Lung (tissue), 12 donors: ENCODE results near the gene ZNF672. TPM values are rescaled to one million over a fixed set of nuclear protein-coding genes. Genes with fewer than 3 reads are reported as not detected.
A peak's percentile ranks its signal among the peaks of the same experiment; 100 is the strongest.

Source experiments
- ATAC-seq: fragments of 200-7000 bp; cut with Tn5 transposase; one replicate; pipeline ENCODE4 v1.9.1; 2020; ENCODE audit warnings: moderate number of reproducible peaks; ENCODE audit not compliant: insufficient read depth, low FRiP score
- DNase-seq, 3 donors: peaks; one replicate each; pipeline ENCODE4 v3.0.0-alpha.2; 2013 to 2017
- H3K27ac ChIP-seq, 2 donors: one replicate each; pipeline ENCODE4 v1.5.1; 2013; ENCODE audit warnings: mild to moderate bottlenecking in 2 of 2, moderate library complexity in 2 of 2, control low read depth in 1 of 2, inconsistent platforms in 1 of 2, low read depth in 1 of 2, low read length in 1 of 2
- H3K27me3 ChIP-seq, 3 donors: one replicate each; pipeline ENCODE4 v1.5.1; 2013; ENCODE audit warnings: low read length in 2 of 3; ENCODE audit not compliant: control insufficient read depth in 3 of 3, insufficient read depth in 3 of 3
- H3K36me3 ChIP-seq, 4 donors: one replicate each; pipeline ENCODE4 v1.5.1; 2013; ENCODE audit warnings: low read length in 4 of 4, mild to moderate bottlenecking in 1 of 4, moderate library complexity in 1 of 4; ENCODE audit not compliant: control insufficient read depth in 4 of 4, insufficient read depth in 4 of 4
- H3K4me1 ChIP-seq, 5 donors: one replicate each; pipeline ENCODE4 v1.5.1; 2013; ENCODE audit warnings: low read length in 5 of 5, mild to moderate bottlenecking in 2 of 5, moderate library complexity in 1 of 5; ENCODE audit not compliant: control insufficient read depth in 5 of 5, insufficient read depth in 5 of 5
- H3K4me3 ChIP-seq: one replicate; pipeline ENCODE4 v1.5.1; 2013; ENCODE audit warnings: mild to moderate bottlenecking, control low read depth, moderate library complexity
- H3K9ac ChIP-seq, 2 donors: one replicate each; pipeline ENCODE4 v1.5.1; 2013; ENCODE audit warnings: low read length in 2 of 2, control low read depth in 1 of 2; ENCODE audit not compliant: insufficient read depth in 1 of 2
- H3K9me3 ChIP-seq, 4 donors: one replicate each; pipeline ENCODE4 v1.5.1; 2013; ENCODE audit warnings: low read length in 3 of 4, mild to moderate bottlenecking in 1 of 4, moderate library complexity in 1 of 4; ENCODE audit not compliant: control insufficient read depth in 4 of 4, insufficient read depth in 3 of 4
- CTCF ChIP-seq: IDR thresholded peaks from 2 replicates; pipeline ENCODE4 v1.5.1; 2012; ENCODE audit warnings: mild to moderate bottlenecking; ENCODE audit errors: control extremely low read depth, extremely low read depth
- WGBS, 2 donors: extraction: QIAGEN DNeasy Blood & Tissue Kit; methylation state at CpG; one replicate each; pipeline ENCODE4 v1.1.7; 2013; 5-methylcytosine and 5-hydroxymethylcytosine counted together
- polyA plus RNA-seq, 2 donors: library from polyadenylated mRNA; stranded (reverse); fragments of 200-250 nt; gene quantifications; one replicate each; pipeline ENCODE4 v1.2.1, GENCODE V29; 2013
- total RNA-seq, 2 donors: library from RNA; depleted of rRNA in 1 of 2; stranded (reverse); fragments of >200 nt in 1 of 2; gene quantifications; one replicate each; pipeline ENCODE4 v1.2.1, GENCODE V29; 2014 to 2021
- donor health status: control.
- donor health status: control.
- donor health status: Bipolar disorder and iron deficiency.
- donor health status: healthy.
- donor health status: DM: yes; HTN: yes; CAD: no.

Gene ZNF672
- total and polyA plus RNA-seq, 4 donors = 17.1 to 41.3 (median 31.3) TPM

- WGBS, 2 donors = 69 to 89% methylated on average over 3 of the region's 3 CpGs
- no peak for ATAC-seq
- Histone ChIP-seq H3K9me3 (no peaks in the 10 kb centered on the region), H3K4me1 (peaks cover 12 to 34% (median 25%) of the 10 kb centered on the region in 5 donors), H3K27ac (peak overlapping the region in 1 of 2 donors; percentile 62), H3K36me3 (peaks cover 4 to 28% (median 23%) of the 10 kb centered on the region in 4 donors), H3K4me3 (no peak overlapping the region), H3K9ac (no peak overlapping the region), H3K27me3 (no peaks in the 10 kb centered on the region)
- no peak for DNase-seq
- no peak for TF ChIP-seq CTCF
Measured at GRCh38 chr1:248821101-248821500, 16.9 kb upstream of the ZNF672 start.

GRCh38 chr1:248821641-248822040 is 16.4 kb upstream of the ZNF672 start:
- Histone ChIP-seq H3K4me1 (peaks cover 13 to 34% (median 25%) of the 10 kb centered on the region in 5 donors), H3K27me3 (no peaks in the 10 kb centered on the region), H3K9ac (no peak overlapping the region), H3K27ac (peak overlapping the region in 1 of 2 donors; percentile 62), H3K4me3 (no peak overlapping the region), H3K36me3 (peaks cover 0 to 23% (median 18%) of the 10 kb centered on the region in 4 donors), H3K9me3 (no peaks in the 10 kb centered on the region)
- WGBS, 2 donors = 97 to 99% methylated on average over 7 of the region's 7 CpGs
- TF ChIP-seq CTCF = no peak
- no peak for DNase-seq
- ATAC-seq = no peak

- H3K9ac ChIP-seq = no peak overlapping the region
- H3K27me3 ChIP-seq = no peaks in the 10 kb centered on the region
- no peak for TF ChIP-seq CTCF
- peak overlapping the region in 1 of 2 donors; percentile 68 for H3K27ac ChIP-seq
- peaks cover 16 to 32% (median 29%) of the 10 kb centered on the region in 5 donors for H3K4me1 ChIP-seq
- WGBS, 2 donors = 72 to 80% methylated on average over 15 of the region's 15 CpGs
- no peak for ATAC-seq
- H3K9me3 ChIP-seq = no peaks in the 10 kb centered on the region
- peaks cover 0 to 18% (median 12%) of the 10 kb centered on the region in 4 donors for H3K36me3 ChIP-seq
- no peak for DNase-seq
- H3K4me3 ChIP-seq = no peak overlapping the region
Measured at GRCh38 chr1:248822148-248823032, 15.6 kb upstream of the ZNF672 start.
